HFFc6 (cell line): ENCODE results near the gene RPRD2. TPM values are rescaled to one million over a fixed set of nuclear protein-coding genes. Genes with fewer than 3 reads are reported as not detected.
A peak's percentile ranks its signal among the peaks of the same experiment; 100 is the strongest.

Experiments
- DNase-seq: peaks from one replicate; pipeline ENCODE4 v3.0.0-alpha.2; 2018
- H3K27ac Mint-ChIP-seq: 2 replicates; pipeline ENCODE4 v1.8.0; 2020; ENCODE audit warnings: mild to moderate bottlenecking, mixed read lengths
- H3K27me3 Mint-ChIP-seq: 2 replicates; pipeline ENCODE4 v1.8.0; 2021; ENCODE audit warnings: mild to moderate bottlenecking, moderate library complexity, mixed read lengths; ENCODE audit not compliant: insufficient read depth
- H3K36me3 Mint-ChIP-seq: 2 replicates; pipeline ENCODE4 v1.8.0; 2021; ENCODE audit warnings: low read depth, mixed read lengths
- H3K4me1 Mint-ChIP-seq: 2 replicates; pipeline ENCODE4 v1.8.0; 2020; ENCODE audit warnings: low read depth, mixed read lengths
- H3K4me3 Mint-ChIP-seq: 2 replicates; pipeline ENCODE4 v1.8.0; 2020; ENCODE audit warnings: mild to moderate bottlenecking, moderate library complexity, mixed read lengths
- H3K9me3 Mint-ChIP-seq: 2 replicates; pipeline ENCODE4 v1.8.0; 2020; ENCODE audit warnings: mild to moderate bottlenecking, mixed read lengths
- CTCF ChIP-seq: fragments of 200-600 bp; sonication (generic); IDR thresholded peaks from 2 replicates; pipeline ENCODE4 v1.5.0; 2021; ENCODE audit warnings: antibody characterized with exemption, mild to moderate bottlenecking
- total RNA-seq, 6 experiments: library from RNA; stranded (reverse); fragmentation: NEBNext Ultra II Directional; extraction: Animal tissue kit (Norgen Biotek cat#: 25700); gene quantifications; 2 replicates in 1 of 6; 3 replicates in 5 of 6; pipeline ENCODE4 v1.2.3, GENCODE V29; 2021

RPRD2 gene
- total RNA-seq, 6 experiments from 2014 or later, result 24.0 to 27.9 (median 25.7) TPM

GRCh38 chr1:150507912-150508864 lies 144.2 kb downstream of the RPRD2 start, which contains the start of gene ECM1:
TSS of gene ECM1 (plus strand) at chr1:150508109. CDS start at chr1:150508210, 101 bp downstream.
- peak; percentile 68 for DNase-seq
- peaks cover 31% of the 10 kb centered on the region for H3K4me1 Mint-ChIP-seq
- H3K27ac Mint-ChIP-seq, result peak within 1 kb of the TSS; percentile 83
- no peaks in the 10 kb centered on the region for H3K27me3 Mint-ChIP-seq
- peaks cover 34% of the 10 kb centered on the region for H3K36me3 Mint-ChIP-seq
- no peaks in the 10 kb centered on the region for H3K9me3 Mint-ChIP-seq
- no peak for TF ChIP-seq CTCF
- H3K4me3 Mint-ChIP-seq, result peak within 1 kb of the TSS; percentile 77

GRCh38 chr1:150508982-150509381 lies 145.0 kb downstream of the RPRD2 start:
- Mint-ChIP-seq H3K9me3 (no peaks in the 10 kb centered on the region), H3K27ac (peak overlapping the region; percentile 83), H3K27me3 (no peaks in the 10 kb centered on the region), H3K36me3 (peaks cover 39% of the 10 kb centered on the region), H3K4me1 (peaks cover 36% of the 10 kb centered on the region), H3K4me3 (peak overlapping the region; percentile 77)
- no peak for TF ChIP-seq CTCF
- no peak for DNase-seq

GRCh38 chr1:150511551-150511950 lies 147.6 kb downstream of the RPRD2 start:
- no peak for DNase-seq
- Mint-ChIP-seq H3K9me3 (no peaks in the 10 kb centered on the region), H3K4me1 (peaks cover 51% of the 10 kb centered on the region), H3K36me3 (peaks cover 34% of the 10 kb centered on the region), H3K27ac (no peak overlapping the region), H3K4me3 (no peak overlapping the region), H3K27me3 (no peaks in the 10 kb centered on the region)
- TF ChIP-seq CTCF, result no peak

- H3K4me3 Mint-ChIP-seq, result no peak overlapping the region
- H3K9me3 Mint-ChIP-seq, result no peaks in the 10 kb centered on the region
- H3K4me1 Mint-ChIP-seq, result peaks cover 56% of the 10 kb centered on the region
- DNase-seq, result no peak
- no peaks in the 10 kb centered on the region for H3K27me3 Mint-ChIP-seq
- no peak for TF ChIP-seq CTCF
- peaks cover 30% of the 10 kb centered on the region for H3K36me3 Mint-ChIP-seq
- no peak overlapping the region for H3K27ac Mint-ChIP-seq
Measured at GRCh38 chr1:150511985-150512660, 148.2 kb downstream of the RPRD2 start.

- DNase-seq, result no peak
- no peaks in the 10 kb centered on the region for H3K9me3 Mint-ChIP-seq
- H3K27ac Mint-ChIP-seq, result no peak overlapping the region
- H3K36me3 Mint-ChIP-seq, result peaks cover 27% of the 10 kb centered on the region
- no peaks in the 10 kb centered on the region for H3K27me3 Mint-ChIP-seq
- H3K4me1 Mint-ChIP-seq, result peaks cover 51% of the 10 kb centered on the region
- H3K4me3 Mint-ChIP-seq, result no peak overlapping the region
- no peak for TF ChIP-seq CTCF
Measured at GRCh38 chr1:150512846-150513245, 148.9 kb downstream of the RPRD2 start.
